Measurements from ENCODE around the gene EEF2K.

GRCh38 chr16:22222998-22223397 is 16.9 kb downstream of the EEF2K start:
- TF ChIP-seq POLR2A (IDR thresholded peaks at IDR 0.05) (no peak), CTCF (IDR thresholded peaks at IDR 0.05) (no peak), POLR2AphosphoS5 (IDR thresholded peaks at IDR 0.05) (no peak)
